Cardiac fibroblast (primary cell): ENCODE measurements around the gene HMGCL.
"Not testable (repeated sequence)": the region's sequence is repeated elsewhere in the genome, so short reads cannot be mapped to it uniquely, and the experiment has no call there.

Source experiments
- DNase-seq, 2 donors: peaks; one replicate each; pipeline versions ENCODE4 v3.0.0 to v3.0.0-alpha.2; 2010; ENCODE audit warnings: low read depth in 2 of 2
- H3K4me3 ChIP-seq, 2 donors: replicated peaks in 1 of 2; 1 replicate in 1 of 2; 2 replicates in 1 of 2; pipeline ENCODE4 v1.5.1; 2011; ENCODE audit warnings: low read depth in 2 of 2, low read length in 2 of 2, mild to moderate bottlenecking in 2 of 2, moderate library complexity in 1 of 2
- TF ChIP-seq, protein P1 (sequence below): IDR thresholded peaks from one replicate; pipeline ENCODE4 v1.5.1; 2011; ENCODE audit warnings: low read depth, mild to moderate bottlenecking, low read length, inconsistent platforms

The HMGCL gene

DNA sequence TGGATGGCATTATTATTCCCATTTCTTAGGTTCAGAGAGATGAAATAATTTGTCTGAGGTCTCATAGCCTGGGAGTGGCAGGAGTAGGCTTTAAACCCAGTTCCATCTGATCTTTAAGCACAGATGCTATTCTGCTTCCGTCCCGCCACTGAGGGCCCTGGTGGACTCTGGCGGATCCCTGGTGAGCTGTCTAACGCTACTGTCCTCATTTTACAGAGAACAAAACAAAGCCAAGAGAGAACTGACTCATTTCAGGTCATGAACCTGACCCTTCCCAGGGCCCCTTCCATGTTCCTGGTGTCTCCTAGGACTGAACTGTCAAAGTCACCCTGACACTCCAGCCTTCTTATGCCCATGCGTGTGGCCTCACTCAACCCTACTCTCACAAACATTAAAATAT lies 21.6 kb downstream of the HMGCL start:
- TF ChIP-seq, protein P1, sequence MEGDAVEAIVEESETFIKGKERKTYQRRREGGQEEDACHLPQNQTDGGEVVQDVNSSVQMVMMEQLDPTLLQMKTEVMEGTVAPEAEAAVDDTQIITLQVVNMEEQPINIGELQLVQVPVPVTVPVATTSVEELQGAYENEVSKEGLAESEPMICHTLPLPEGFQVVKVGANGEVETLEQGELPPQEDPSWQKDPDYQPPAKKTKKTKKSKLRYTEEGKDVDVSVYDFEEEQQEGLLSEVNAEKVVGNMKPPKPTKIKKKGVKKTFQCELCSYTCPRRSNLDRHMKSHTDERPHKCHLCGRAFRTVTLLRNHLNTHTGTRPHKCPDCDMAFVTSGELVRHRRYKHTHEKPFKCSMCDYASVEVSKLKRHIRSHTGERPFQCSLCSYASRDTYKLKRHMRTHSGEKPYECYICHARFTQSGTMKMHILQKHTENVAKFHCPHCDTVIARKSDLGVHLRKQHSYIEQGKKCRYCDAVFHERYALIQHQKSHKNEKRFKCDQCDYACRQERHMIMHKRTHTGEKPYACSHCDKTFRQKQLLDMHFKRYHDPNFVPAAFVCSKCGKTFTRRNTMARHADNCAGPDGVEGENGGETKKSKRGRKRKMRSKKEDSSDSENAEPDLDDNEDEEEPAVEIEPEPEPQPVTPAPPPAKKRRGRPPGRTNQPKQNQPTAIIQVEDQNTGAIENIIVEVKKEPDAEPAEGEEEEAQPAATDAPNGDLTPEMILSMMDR = no peak
- no peak for DNase-seq

DNA sequence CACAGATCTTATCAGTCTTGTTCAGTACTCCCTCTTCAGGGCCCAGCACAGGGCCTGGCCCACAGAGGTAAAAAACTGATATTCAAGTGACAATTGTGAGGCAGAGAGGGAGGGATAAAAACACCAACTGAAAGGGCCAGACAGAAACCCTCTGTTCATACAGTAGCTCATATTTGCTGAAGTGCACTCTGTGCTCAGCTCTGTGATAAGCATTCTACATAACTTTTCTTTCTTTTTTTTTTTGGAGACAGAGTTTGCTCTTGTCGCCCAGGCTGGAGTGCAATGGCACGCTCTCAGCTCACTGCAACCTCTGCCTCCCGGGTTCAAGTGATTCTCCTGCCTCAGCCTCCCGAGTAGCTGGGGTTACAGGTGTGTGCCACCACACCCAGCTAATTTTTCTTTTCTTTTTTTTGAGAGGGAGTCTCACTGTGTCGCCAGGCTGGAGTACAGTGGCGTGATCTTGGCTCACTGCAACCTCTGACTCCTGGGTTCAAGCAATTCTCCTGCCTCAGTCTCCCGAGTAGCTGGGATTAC lies 22.4 kb downstream of the HMGCL start:
- H3K4me3 ChIP-seq, DNase-seq: not testable (repeated sequence)

More for the DNA sequence above, 21.6 kb downstream of the HMGCL start:
- no peak overlapping the region for H3K4me3 ChIP-seq

DNA sequence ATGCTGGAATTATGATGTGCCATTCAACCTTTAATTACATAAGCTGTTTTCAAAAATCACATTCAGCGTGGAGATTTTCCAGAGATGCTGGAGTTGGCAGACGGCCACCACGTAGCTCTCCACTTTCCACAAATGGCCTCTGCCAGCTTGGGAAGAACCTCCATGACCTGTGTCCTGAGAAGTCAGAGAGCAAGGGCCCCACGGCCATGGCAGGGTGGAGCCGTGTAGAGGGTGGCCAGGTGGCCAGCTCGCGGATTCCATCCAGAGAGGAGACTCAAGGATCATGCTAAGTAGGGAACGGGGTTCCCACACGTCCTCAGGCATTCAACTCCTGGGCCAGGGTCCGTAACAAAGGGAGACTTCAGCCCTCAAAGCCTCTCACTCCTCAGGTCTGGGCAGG lies 23.4 kb downstream of the HMGCL start:
- DNase-seq = no peak
- H3K4me3 ChIP-seq = no peak overlapping the region

GRCh38 chr1:23801338-23801748 lies 23.9 kb downstream of the HMGCL start:
- DNase-seq = no peak
- TF ChIP-seq, protein P1 = no peak
- peak overlapping the region; percentile 84 to 96 for H3K4me3 ChIP-seq

More for the DNA sequence above, 23.4 kb downstream of the HMGCL start:
- TF ChIP-seq, protein P1 = no peak

DNA sequence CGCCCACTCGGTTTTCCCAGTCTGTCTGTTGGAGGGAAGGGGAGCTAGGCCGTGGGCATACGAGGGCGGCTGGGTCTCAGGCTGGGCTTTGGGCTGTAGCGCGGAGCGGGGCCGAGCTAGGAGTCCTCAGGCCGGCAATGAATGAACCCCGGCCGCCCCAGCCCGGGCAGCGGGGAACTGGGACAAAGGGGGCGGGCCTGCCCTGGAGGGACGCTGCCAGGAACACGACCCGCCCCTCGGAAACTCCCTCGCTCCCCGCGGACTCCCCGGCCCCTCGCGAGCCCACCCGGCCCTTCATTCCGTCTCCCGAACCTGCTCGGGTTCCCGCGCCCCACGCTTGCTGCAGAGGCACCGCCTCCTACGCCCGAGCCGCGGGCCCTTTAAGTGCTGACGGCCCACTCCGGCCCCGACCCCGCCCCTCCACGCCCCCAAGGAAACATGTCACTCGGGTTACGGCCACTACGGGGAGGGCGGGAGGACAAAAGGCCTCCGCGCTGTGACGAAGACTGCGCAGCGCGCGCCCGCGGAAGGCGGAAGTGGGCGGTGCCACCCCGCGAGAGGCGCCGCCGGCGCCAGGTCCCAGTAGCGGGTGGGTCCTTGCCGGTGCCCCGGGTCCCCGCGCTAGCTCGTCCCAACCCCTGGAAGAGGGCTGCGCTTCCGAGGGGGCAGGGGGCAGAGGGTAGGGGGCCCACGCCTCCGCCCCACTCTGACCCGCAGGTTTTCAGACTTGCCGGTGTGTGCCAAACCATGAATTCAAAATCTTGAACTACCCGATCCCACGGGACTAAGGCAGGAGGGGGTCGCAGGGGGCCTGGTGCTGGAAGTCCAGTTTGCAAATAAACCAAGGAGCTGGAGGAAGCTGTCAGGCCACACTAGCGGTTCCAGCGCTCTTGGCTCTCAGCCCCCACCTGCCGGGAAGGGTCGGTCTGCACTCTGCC lies 24.6 kb downstream of the HMGCL start, which contains the start of gene GALE:
Gene GALE, minus strand, starts transcription at position 355 of the 938 bp plus-strand sequence. CDS start 1,747 bp downstream, outside the sequence.
- H3K4me3 ChIP-seq = peak within 1 kb of the TSS; percentile 84 to 96
- peak; percentile 95 to 97 for DNase-seq
- TF ChIP-seq, protein P1 = no peak

DNA sequence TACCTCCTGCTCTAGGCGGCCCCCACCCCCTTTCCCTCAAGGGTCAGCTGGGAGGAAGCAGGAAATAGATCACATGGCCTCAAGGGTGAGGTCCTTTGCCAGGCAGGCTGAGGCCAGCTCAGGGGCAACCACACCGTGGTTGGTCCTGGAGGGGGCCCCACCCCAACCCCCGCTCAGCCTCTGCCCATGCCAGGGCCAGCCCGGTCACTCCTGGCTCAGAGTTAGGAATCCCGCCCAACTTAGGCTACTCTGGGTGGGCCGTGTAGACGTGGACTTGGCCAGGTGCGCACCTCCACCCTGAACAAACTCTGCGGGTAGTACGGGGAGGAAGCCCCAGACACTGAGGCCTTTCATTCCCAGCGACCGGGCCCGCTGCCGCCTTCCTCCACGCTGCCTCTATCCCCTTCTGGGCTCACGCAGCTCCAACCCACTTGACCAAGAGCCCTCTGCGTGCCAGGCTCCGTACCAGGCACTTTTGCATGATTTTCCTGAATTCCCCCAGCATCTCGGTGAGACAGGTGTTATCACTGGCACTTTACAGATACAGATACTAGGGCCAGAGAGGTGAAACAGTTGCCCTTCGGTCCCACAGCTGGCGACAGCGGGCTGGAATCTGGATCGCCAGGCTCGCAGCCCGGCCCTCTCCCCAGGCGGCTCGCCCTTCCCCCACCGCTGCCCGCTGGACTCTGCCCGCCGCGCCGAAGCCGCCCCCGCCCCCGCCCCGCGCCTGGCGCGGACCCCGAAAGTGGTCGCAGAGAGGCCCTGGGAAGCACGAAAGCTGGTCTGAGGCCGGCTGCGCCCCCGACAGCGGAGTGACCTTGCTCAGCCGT lies 25.4 kb downstream of the HMGCL start:
- DNase-seq = peak; percentile 82 to 85
- H3K4me3 ChIP-seq = peak overlapping the region; percentile 84 to 96
- TF ChIP-seq, protein P1 = no peak
